ENCODE data around the gene SRF.

GRCh38 chr6:43124481-43124880 is 46.6 kb upstream of the SRF start:
- no peak for TF ChIP-seq CTCF (conservative IDR thresholded peaks at IDR 0.05; ENCODE audit: low read length)
- no peak for TF ChIP-seq EZH2phosphoT487 (IDR thresholded peaks at IDR 0.05; ENCODE audit: borderline replicate concordance)
